Measurements from ENCODE around the gene BOD1L2. TPM values are rescaled to one million over a fixed set of nuclear protein-coding genes. Genes with fewer than 3 reads are reported as not detected.

The BOD1L2 gene
- total and polyA plus RNA-seq, 2 of the 13 experiments (the other 11 are each of a cell fraction or from before 2014, with no cell fraction given): not detected

DNA sequence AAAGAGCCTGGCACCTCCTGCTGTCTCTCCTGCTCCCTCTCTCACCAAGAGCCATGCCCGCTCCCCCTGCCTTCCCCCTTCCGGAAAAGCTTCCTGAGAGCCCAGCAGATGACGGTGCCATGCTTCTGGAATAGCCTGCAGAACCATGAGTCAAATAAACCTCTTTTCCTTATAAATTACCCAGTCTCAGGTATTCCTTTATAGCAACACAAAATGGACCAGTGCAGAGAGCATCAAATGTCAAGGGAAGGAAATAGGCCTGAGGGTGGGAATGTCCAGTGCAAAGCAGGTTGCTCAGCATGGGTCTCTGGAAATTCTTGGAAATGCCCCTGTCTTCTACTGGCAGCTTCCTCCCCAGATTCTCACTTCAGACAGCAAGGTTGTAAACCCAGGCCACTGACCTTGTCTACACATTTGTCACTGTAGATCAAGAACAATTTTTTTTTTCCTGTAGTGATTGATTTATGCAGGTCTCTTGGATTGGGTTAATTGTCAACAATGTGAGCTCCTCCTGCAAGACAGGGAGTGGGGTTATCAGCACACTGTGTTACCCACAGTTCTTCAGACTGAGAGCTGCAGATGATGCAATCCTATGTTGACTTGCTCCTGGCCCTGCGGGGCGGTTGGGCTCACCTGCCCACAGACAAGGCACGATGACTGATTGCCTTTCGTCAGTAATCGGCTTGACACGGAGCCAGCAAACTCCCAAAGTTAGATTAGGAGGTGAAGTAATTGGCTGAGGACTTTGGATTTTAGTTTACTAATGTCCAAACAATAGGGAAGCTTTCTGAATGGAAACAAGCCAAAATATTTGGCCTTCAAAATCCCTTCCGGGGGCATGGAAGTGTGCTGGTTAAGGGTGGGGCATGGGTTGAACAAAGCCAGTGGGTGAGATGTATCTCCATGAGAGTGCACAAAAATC, 5.4 kb upstream of the BOD1L2 start (continued):
- TF ChIP-seq, protein P1, sequence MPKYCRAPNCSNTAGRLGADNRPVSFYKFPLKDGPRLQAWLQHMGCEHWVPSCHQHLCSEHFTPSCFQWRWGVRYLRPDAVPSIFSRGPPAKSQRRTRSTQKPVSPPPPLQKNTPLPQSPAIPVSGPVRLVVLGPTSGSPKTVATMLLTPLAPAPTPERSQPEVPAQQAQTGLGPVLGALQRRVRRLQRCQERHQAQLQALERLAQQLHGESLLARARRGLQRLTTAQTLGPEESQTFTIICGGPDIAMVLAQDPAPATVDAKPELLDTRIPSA (CRISPR knock-in tag; IDR thresholded peaks at IDR 0.05; ENCODE audit: borderline replicate concordance): no peak
- TF ChIP-seq ZNF576 (CRISPR knock-in tag; IDR thresholded peaks at IDR 0.05): no peak
- no peak for TF ChIP-seq SATB2 (CRISPR knock-in tag; IDR thresholded peaks at IDR 0.05)
- TF ChIP-seq TCF7 (IDR thresholded peaks at IDR 0.05; ENCODE audit: low read depth): 0 out of 2 replicates have a peak, but pooled peaks have one; percentile 26
- no peak for TF ChIP-seq TRIM22 (IDR thresholded peaks at IDR 0.05)
- peak; percentile 73; the same call in 1 of the 2 replicates for TF ChIP-seq NFIC (IDR thresholded peaks at IDR 0.05; ENCODE audit: low read length)
- TF ChIP-seq MXD3 (CRISPR knock-in tag; IDR thresholded peaks at IDR 0.05): no peak
- peak; percentile 57; the same call in 1 of the 2 replicates for TF ChIP-seq ELF3 (CRISPR knock-in tag; IDR thresholded peaks at IDR 0.05)
- TF ChIP-seq JARID2 (CRISPR knock-in tag; IDR thresholded peaks at IDR 0.05; ENCODE audit: insufficient replicate concordance): no peak
- TF ChIP-seq MEIS2 (CRISPR knock-in tag; IDR thresholded peaks at IDR 0.05): peak; percentile 97
- TF ChIP-seq, protein P2, sequence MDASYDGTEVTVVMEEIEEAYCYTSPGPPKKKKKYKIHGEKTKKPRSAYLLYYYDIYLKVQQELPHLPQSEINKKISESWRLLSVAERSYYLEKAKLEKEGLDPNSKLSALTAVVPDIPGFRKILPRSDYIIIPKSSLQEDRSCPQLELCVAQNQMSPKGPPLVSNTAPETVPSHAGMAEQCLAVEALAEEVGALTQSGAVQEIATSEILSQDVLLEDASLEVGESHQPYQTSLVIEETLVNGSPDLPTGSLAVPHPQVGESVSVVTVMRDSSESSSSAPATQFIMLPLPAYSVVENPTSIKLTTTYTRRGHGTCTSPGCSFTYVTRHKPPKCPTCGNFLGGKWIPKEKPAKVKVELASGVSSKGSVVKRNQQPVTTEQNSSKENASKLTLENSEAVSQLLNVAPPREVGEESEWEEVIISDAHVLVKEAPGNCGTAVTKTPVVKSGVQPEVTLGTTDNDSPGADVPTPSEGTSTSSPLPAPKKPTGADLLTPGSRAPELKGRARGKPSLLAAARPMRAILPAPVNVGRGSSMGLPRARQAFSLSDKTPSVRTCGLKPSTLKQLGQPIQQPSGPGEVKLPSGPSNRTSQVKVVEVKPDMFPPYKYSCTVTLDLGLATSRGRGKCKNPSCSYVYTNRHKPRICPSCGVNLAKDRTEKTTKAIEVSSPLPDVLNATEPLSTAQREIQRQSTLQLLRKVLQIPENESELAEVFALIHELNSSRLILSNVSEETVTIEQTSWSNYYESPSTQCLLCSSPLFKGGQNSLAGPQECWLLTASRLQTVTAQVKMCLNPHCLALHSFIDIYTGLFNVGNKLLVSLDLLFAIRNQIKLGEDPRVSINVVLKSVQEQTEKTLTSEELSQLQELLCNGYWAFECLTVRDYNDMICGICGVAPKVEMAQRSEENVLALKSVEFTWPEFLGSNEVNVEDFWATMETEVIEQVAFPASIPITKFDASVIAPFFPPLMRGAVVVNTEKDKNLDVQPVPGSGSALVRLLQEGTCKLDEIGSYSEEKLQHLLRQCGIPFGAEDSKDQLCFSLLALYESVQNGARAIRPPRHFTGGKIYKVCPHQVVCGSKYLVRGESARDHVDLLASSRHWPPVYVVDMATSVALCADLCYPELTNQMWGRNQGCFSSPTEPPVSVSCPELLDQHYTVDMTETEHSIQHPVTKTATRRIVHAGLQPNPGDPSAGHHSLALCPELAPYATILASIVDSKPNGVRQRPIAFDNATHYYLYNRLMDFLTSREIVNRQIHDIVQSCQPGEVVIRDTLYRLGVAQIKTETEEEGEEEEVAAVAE (CRISPR knock-in tag; IDR thresholded peaks at IDR 0.05; ENCODE audit: borderline replicate concordance): no peak
- no peak for TF ChIP-seq KAT7 (CRISPR knock-in tag; IDR thresholded peaks at IDR 0.05; ENCODE audit: borderline replicate concordance)
- no peak for TF ChIP-seq ZNF326 (CRISPR knock-in tag; IDR thresholded peaks at IDR 0.05; ENCODE audit: borderline replicate concordance)
- no peak for TF ChIP-seq PAWR (CRISPR knock-in tag; IDR thresholded peaks at IDR 0.05; ENCODE audit: borderline replicate concordance)
- TF ChIP-seq, protein P3, sequence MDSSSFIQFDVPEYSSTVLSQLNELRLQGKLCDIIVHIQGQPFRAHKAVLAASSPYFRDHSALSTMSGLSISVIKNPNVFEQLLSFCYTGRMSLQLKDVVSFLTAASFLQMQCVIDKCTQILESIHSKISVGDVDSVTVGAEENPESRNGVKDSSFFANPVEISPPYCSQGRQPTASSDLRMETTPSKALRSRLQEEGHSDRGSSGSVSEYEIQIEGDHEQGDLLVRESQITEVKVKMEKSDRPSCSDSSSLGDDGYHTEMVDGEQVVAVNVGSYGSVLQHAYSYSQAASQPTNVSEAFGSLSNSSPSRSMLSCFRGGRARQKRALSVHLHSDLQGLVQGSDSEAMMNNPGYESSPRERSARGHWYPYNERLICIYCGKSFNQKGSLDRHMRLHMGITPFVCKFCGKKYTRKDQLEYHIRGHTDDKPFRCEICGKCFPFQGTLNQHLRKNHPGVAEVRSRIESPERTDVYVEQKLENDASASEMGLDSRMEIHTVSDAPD (CRISPR knock-in tag; IDR thresholded peaks at IDR 0.05): no peak
